Activated T-cell treated with anti-CD3 and anti-CD28 coated beads, Interleukin-2, amount 50 U/mL, for 4 hours (primary cell): ENCODE measurements around the gene TOP3A. TPM values are rescaled to one million over a fixed set of nuclear protein-coding genes. Genes with fewer than 3 reads are reported as not detected.

Source experiments
- ATAC-seq, 2 donors: fragments of 200-7000 bp; cut with Tn5 transposase; one replicate each; pipeline ENCODE4 v1.10.0; 2021
- DNase-seq: peaks from one replicate; pipeline ENCODE4 v3.0.0-alpha.2; 2020
- H3K27me3 Mint-ChIP-seq: one replicate; pipeline ENCODE4 v1.8.0; 2021; ENCODE audit warnings: low read depth, mixed read lengths
- H3K36me3 Mint-ChIP-seq: one replicate; pipeline ENCODE4 v1.8.0; 2022; ENCODE audit warnings: mixed read lengths; ENCODE audit not compliant: insufficient read depth
- H3K4me1 Mint-ChIP-seq: one replicate; pipeline ENCODE4 v1.8.0; 2021; ENCODE audit warnings: low read depth, mixed read lengths
- H3K4me3 Mint-ChIP-seq: one replicate; pipeline ENCODE4 v1.8.0; 2021; ENCODE audit warnings: mild to moderate bottlenecking, moderate library complexity, mixed read lengths
- H3K9me3 Mint-ChIP-seq: one replicate; pipeline ENCODE4 v1.8.0; 2021; ENCODE audit warnings: mixed read lengths
- total RNA-seq, 3 donors: library from RNA; stranded (reverse); gene quantifications; one replicate each; pipeline ENCODE4 v1.2.1, GENCODE V29; 2021

The TOP3A gene
- total RNA-seq, 3 donors from 2014 or later: 76.2 to 82.7 (median 76.4) TPM

- no peaks in the 10 kb centered on the region for H3K9me3 Mint-ChIP-seq
- ATAC-seq (no peak), DNase-seq (no peak)
- no peaks in the 10 kb centered on the region for H3K27me3 Mint-ChIP-seq
- H3K4me3 Mint-ChIP-seq: peak overlapping the region; percentile 96
- H3K36me3 Mint-ChIP-seq: no peaks in the 10 kb centered on the region
- H3K4me1 Mint-ChIP-seq: peaks cover 39% of the 10 kb centered on the region
Measured at GRCh38 chr17:18257268-18257981, 57.4 kb downstream of the TOP3A start.

- DNase-seq (no peak), ATAC-seq (no peak)
- Mint-ChIP-seq H3K27me3 (no peaks in the 10 kb centered on the region), H3K9me3 (no peaks in the 10 kb centered on the region), H3K4me1 (peaks cover 36% of the 10 kb centered on the region), H3K36me3 (peaks cover under 1% of the 10 kb centered on the region), H3K4me3 (peak overlapping the region; percentile 96)
Measured at GRCh38 chr17:18256776-18257175, 58.0 kb downstream of the TOP3A start.

GRCh38 chr17:18256351-18256750 lies 58.4 kb downstream of the TOP3A start:
- Mint-ChIP-seq H3K4me3 (peak overlapping the region; percentile 96), H3K4me1 (peaks cover 32% of the 10 kb centered on the region), H3K27me3 (no peaks in the 10 kb centered on the region), H3K36me3 (peaks cover 3% of the 10 kb centered on the region), H3K9me3 (no peaks in the 10 kb centered on the region)
- DNase-seq (no peak), ATAC-seq (no peak)

- DNase-seq (no peak), ATAC-seq (no peak)
- no peaks in the 10 kb centered on the region for H3K9me3 Mint-ChIP-seq
- no peaks in the 10 kb centered on the region for H3K27me3 Mint-ChIP-seq
- no peak overlapping the region for H3K4me3 Mint-ChIP-seq
- H3K4me1 Mint-ChIP-seq: peaks cover 27% of the 10 kb centered on the region
- peaks cover 13% of the 10 kb centered on the region for H3K36me3 Mint-ChIP-seq
Measured at GRCh38 chr17:18254888-18255649, 59.7 kb downstream of the TOP3A start.

GRCh38 chr17:18253947-18254821 lies 60.6 kb downstream of the TOP3A start:
- no peaks in the 10 kb centered on the region for H3K27me3 Mint-ChIP-seq
- H3K4me1 Mint-ChIP-seq: peaks cover 21% of the 10 kb centered on the region
- ATAC-seq (no peak), DNase-seq (no peak)
- peak overlapping the region; percentile 29 for H3K4me3 Mint-ChIP-seq
- no peaks in the 10 kb centered on the region for H3K9me3 Mint-ChIP-seq
- peaks cover 14% of the 10 kb centered on the region for H3K36me3 Mint-ChIP-seq

- H3K27me3 Mint-ChIP-seq: no peaks in the 10 kb centered on the region
- peaks cover 14% of the 10 kb centered on the region for H3K36me3 Mint-ChIP-seq
- peaks cover 21% of the 10 kb centered on the region for H3K4me1 Mint-ChIP-seq
- H3K9me3 Mint-ChIP-seq: no peaks in the 10 kb centered on the region
- H3K4me3 Mint-ChIP-seq: no peak overlapping the region
- DNase-seq (no peak), ATAC-seq (no peak)
Measured at GRCh38 chr17:18253187-18253884, 61.5 kb downstream of the TOP3A start.

GRCh38 chr17:18252160-18252559 lies 62.6 kb downstream of the TOP3A start:
- Mint-ChIP-seq H3K4me3 (no peak overlapping the region), H3K36me3 (peaks cover 19% of the 10 kb centered on the region), H3K4me1 (peaks cover 16% of the 10 kb centered on the region), H3K9me3 (no peaks in the 10 kb centered on the region), H3K27me3 (no peaks in the 10 kb centered on the region)
- ATAC-seq: no peak
- no peak for DNase-seq

- ATAC-seq: no peak
- Mint-ChIP-seq H3K4me1 (peaks cover 8% of the 10 kb centered on the region), H3K36me3 (peaks cover 25% of the 10 kb centered on the region), H3K9me3 (no peaks in the 10 kb centered on the region), H3K27me3 (no peaks in the 10 kb centered on the region), H3K4me3 (no peak overlapping the region)
- no peak for DNase-seq
Measured at GRCh38 chr17:18251204-18251603, 63.6 kb downstream of the TOP3A start.

GRCh38 chr17:18250708-18251107 lies 64.1 kb downstream of the TOP3A start:
- Mint-ChIP-seq H3K27me3 (no peaks in the 10 kb centered on the region), H3K9me3 (no peaks in the 10 kb centered on the region), H3K36me3 (peaks cover 25% of the 10 kb centered on the region), H3K4me3 (no peak overlapping the region), H3K4me1 (peaks cover 4% of the 10 kb centered on the region)
- DNase-seq: no peak
- ATAC-seq: no peak

- Mint-ChIP-seq H3K4me1 (peaks cover 2% of the 10 kb centered on the region), H3K9me3 (no peaks in the 10 kb centered on the region), H3K4me3 (no peak overlapping the region), H3K36me3 (peaks cover 25% of the 10 kb centered on the region), H3K27me3 (no peaks in the 10 kb centered on the region)
- DNase-seq (no peak), ATAC-seq (no peak)
Measured at GRCh38 chr17:18250259-18250658, 64.5 kb downstream of the TOP3A start.

- Mint-ChIP-seq H3K4me3 (no peak overlapping the region), H3K27me3 (no peaks in the 10 kb centered on the region), H3K9me3 (no peaks in the 10 kb centered on the region), H3K36me3 (peaks cover 25% of the 10 kb centered on the region), H3K4me1 (peaks cover 2% of the 10 kb centered on the region)
- ATAC-seq (no peak), DNase-seq (no peak)
Measured at GRCh38 chr17:18248811-18249210, 66.0 kb downstream of the TOP3A start.

GRCh38 chr17:18248300-18248731 lies 66.5 kb downstream of the TOP3A start:
- DNase-seq (peak; percentile 59), ATAC-seq (peak; percentile 77 to 78)
- Mint-ChIP-seq H3K27me3 (no peaks in the 10 kb centered on the region), H3K4me3 (no peak overlapping the region), H3K9me3 (no peaks in the 10 kb centered on the region), H3K4me1 (peaks cover 2% of the 10 kb centered on the region), H3K36me3 (peaks cover 25% of the 10 kb centered on the region)

- DNase-seq (no peak), ATAC-seq (no peak)
- peaks cover 2% of the 10 kb centered on the region for H3K4me1 Mint-ChIP-seq
- H3K9me3 Mint-ChIP-seq: no peaks in the 10 kb centered on the region
- no peak overlapping the region for H3K4me3 Mint-ChIP-seq
- H3K27me3 Mint-ChIP-seq: no peaks in the 10 kb centered on the region
- H3K36me3 Mint-ChIP-seq: peaks cover 25% of the 10 kb centered on the region
Measured at GRCh38 chr17:18247613-18248001, 67.2 kb downstream of the TOP3A start.
